ENCODE results near the gene ADORA2B. TPM values are rescaled to one million over a fixed set of nuclear protein-coding genes. Genes with fewer than 3 reads are reported as not detected.
A peak's percentile ranks its signal among the peaks of the same experiment; 100 is the strongest.

ADORA2B gene
- total RNA-seq, 6 donors from 2014 or later: 4.2 to 18.8 (median 9.4) TPM

DNA sequence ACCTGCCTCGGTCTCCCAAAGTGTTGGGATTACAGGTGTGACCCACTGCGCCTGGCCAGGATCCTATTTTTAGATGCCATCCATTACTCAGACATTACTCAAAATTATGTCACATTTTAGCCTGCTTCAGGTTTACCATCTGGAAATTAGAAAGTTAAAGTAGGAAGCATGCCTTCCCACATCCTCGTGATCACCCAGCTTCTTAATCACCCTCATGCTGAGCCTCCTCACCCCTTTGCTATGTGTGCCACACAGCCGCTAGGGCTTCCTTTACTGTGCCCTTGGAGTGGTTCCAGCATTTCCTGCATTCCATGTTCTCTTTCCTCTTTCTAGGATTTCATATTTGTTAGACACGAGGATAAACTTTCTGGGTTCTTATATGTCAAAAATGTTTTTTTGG, 9.3 kb downstream of the ADORA2B start:
- H3K36me3 ChIP-seq: no peaks in the 10 kb centered on the region
- ATAC-seq (ENCODE audit: low FRiP score in 2 of 2) (no peak), DNase-seq (peak in 1 of 2 donors; percentile 57)
- 57 to 59% methylated on average over 5 of the region's 5 CpGs for WGBS, 2 donors
- peak overlapping the region in 1 of 4 donors; percentile 16 for H3K27ac ChIP-seq
- TF ChIP-seq, protein P1, sequence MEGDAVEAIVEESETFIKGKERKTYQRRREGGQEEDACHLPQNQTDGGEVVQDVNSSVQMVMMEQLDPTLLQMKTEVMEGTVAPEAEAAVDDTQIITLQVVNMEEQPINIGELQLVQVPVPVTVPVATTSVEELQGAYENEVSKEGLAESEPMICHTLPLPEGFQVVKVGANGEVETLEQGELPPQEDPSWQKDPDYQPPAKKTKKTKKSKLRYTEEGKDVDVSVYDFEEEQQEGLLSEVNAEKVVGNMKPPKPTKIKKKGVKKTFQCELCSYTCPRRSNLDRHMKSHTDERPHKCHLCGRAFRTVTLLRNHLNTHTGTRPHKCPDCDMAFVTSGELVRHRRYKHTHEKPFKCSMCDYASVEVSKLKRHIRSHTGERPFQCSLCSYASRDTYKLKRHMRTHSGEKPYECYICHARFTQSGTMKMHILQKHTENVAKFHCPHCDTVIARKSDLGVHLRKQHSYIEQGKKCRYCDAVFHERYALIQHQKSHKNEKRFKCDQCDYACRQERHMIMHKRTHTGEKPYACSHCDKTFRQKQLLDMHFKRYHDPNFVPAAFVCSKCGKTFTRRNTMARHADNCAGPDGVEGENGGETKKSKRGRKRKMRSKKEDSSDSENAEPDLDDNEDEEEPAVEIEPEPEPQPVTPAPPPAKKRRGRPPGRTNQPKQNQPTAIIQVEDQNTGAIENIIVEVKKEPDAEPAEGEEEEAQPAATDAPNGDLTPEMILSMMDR (IDR thresholded peaks at IDR 0.05): no peak
- TF ChIP-seq EP300 (IDR thresholded peaks at IDR 0.05): no peak
- TF ChIP-seq POLR2A (IDR thresholded peaks at IDR 0.05): no peak
- peak in 1 of 2 donors; percentile 14 for TF ChIP-seq POLR2AphosphoS5 (IDR thresholded peaks at IDR 0.05)
- H3K27me3 ChIP-seq: no peaks in the 10 kb centered on the region
- H3K9me3 ChIP-seq: no peaks in the 10 kb centered on the region
- H3K4me1 ChIP-seq: peaks cover 4 to 18% (median 14%) of the 10 kb centered on the region in 4 donors
- no peak overlapping the region for H3K4me3 ChIP-seq

DNA sequence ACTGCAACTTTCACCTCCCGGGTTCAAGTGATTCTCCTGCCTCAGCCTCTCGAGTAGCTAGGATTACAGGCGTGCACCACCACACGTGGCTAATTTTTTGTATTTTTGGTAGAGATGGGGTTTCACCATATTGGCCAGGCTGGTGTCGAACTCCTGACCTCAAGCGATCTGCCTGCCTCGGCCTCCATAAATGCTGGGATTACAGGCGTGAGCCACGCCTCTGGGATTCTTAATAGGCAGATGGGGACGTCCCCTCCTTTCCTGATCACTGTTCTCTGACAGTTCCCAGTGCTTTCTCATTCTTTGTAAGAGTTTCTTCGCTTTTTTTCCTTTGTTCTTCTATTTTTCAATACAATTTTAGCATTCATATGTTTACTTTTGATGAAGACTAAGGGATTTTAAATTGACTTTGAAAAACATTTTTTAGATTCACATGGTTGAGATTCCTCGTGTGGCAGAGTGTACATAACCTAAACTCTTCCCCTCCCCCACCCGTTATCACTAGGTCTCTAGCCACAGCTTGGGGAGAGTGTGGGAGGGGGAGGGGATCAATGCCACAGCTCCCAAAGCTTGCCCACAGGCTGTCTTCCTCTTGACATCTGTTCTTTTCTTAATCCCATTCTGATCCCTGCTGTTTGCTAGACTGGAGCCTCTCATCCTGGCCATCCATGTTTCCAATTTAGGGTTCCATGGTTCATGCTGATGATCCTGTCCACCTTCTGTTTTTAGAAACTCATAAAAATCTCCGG, 11.0 kb downstream of the ADORA2B start:
- Histone ChIP-seq H3K4me3 (no peak overlapping the region), H3K27me3 (no peaks in the 10 kb centered on the region), H3K27ac (no peak overlapping the region), H3K36me3 (no peaks in the 10 kb centered on the region), H3K4me1 (peaks cover 4 to 22% (median 14%) of the 10 kb centered on the region in 4 donors), H3K9me3 (no peaks in the 10 kb centered on the region)
- WGBS, 2 donors: 80 to 86% methylated on average over 14 of the region's 14 CpGs
- DNase-seq (no peak), ATAC-seq (ENCODE audit: low FRiP score in 2 of 2) (no peak)
- no peak for TF ChIP-seq POLR2AphosphoS5 (IDR thresholded peaks at IDR 0.05)
- no peak for TF ChIP-seq EP300 (IDR thresholded peaks at IDR 0.05)
- TF ChIP-seq, protein P1 (IDR thresholded peaks at IDR 0.05): no peak
- no peak for TF ChIP-seq POLR2A (IDR thresholded peaks at IDR 0.05)

DNA sequence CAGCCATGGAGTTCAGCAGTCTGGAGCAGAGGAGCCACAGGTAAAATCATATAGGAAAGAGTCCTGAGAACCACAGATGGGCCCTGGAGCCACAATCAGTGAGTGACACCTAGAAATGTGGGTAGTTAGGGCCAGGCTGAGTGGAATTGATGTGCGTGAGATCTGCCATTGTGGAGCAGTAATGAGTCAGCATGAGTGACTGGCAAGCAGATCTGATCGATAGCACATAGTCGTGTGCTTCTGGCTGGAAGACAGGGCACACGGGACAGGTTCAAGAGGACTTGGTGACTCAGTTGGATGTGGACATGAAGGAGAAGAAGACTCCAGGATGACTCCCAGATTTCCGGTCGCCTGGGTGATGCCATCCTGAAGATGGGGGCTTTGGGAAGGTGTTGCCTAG, 12.3 kb downstream of the ADORA2B start:
- Histone ChIP-seq H3K4me3 (no peak overlapping the region), H3K36me3 (no peaks in the 10 kb centered on the region), H3K27me3 (no peaks in the 10 kb centered on the region), H3K4me1 (peaks cover 4 to 22% (median 14%) of the 10 kb centered on the region in 4 donors), H3K9me3 (no peaks in the 10 kb centered on the region), H3K27ac (no peak overlapping the region)
- WGBS, 2 donors: 88 to 94% methylated on average over 6 of the region's 6 CpGs
- DNase-seq: no peak
- no peak for TF ChIP-seq POLR2A (IDR thresholded peaks at IDR 0.05)
- no peak for TF ChIP-seq EP300 (IDR thresholded peaks at IDR 0.05)
- TF ChIP-seq POLR2AphosphoS5 (IDR thresholded peaks at IDR 0.05): no peak
- TF ChIP-seq, protein P1 (IDR thresholded peaks at IDR 0.05): no peak
- ATAC-seq (ENCODE audit: low FRiP score in 2 of 2): no peak

DNA sequence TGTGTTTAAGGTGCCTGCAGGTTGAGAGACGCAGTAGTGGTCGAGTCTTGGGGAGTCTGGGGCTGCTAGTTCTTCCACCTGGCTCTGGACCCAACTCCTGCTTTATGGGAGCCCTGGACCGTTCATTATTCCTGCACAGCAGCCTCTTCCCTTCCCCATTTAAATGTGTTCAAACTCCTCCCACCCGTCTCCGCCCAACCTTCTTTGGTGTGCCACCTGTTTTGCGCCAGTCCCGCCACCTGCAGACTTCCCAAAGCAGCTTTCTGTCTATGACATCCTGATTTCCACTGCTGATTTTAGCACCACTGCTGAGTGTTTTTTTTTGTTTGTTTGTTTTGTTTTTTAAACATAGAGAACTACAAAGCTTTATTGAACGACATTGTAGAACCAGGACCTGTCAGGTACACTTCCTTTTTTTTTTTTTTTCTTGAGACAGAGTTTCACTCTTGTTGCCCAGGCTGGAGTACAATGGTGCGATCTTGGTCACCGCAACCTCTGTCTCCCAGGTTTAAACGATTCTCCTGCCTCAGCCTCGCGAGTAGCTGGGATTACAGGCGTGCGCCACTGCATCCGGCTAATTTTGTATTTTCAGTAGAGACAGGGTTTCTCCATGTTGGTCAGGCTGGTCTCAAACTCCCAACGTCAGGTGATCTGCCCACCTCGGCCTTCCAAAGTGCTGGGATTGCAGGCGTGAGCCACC, 12.8 kb downstream of the ADORA2B start:
- H3K9me3 ChIP-seq: no peaks in the 10 kb centered on the region
- 94 to 96% methylated on average over 18 of the region's 19 CpGs for WGBS, 2 donors
- no peak overlapping the region for H3K27ac ChIP-seq
- TF ChIP-seq POLR2AphosphoS5 (IDR thresholded peaks at IDR 0.05) (no peak), POLR2A (IDR thresholded peaks at IDR 0.05) (no peak), EP300 (IDR thresholded peaks at IDR 0.05) (no peak)
- TF ChIP-seq, protein P1 (IDR thresholded peaks at IDR 0.05): no peak
- H3K4me1 ChIP-seq: peaks cover 4 to 22% (median 14%) of the 10 kb centered on the region in 4 donors
- ATAC-seq (ENCODE audit: low FRiP score in 2 of 2) (no peak), DNase-seq (peak in 1 of 2 donors; percentile 33)
- no peaks in the 10 kb centered on the region for H3K36me3 ChIP-seq
- no peak overlapping the region for H3K4me3 ChIP-seq
- no peaks in the 10 kb centered on the region for H3K27me3 ChIP-seq
